ENCODE results near the gene ADGRL2. TPM values are rescaled to one million over a fixed set of nuclear protein-coding genes. Genes with fewer than 3 reads are reported as not detected.

ADGRL2 gene
- total and polyA plus RNA-seq, 9 of the 15 experiments (the other 6 are each of a cell fraction or from before 2014, with no cell fraction given), result 0.03 to 0.15 (median 0.13) TPM; not detected in 6

DNA sequence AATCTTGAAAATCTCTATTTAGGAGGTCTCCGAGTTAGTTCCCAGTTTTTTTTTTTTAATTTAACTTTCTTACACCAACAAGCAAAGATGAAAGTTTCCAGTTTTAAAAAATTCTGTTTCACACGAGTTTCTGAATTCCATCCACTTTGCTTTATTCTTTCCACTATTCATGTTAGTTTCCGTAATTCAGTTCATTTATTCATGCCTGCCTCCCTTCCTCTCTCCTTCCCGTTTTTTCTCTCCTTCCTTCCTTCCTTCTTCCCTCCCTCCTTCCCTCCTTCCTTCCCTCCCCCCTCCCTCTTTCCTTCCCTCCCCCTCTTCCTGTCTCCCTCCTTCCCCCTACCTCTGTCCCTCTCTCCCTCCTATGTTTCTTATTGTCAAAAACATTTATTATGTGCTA is 22.3 kb downstream of the ADGRL2 start (continued):
- TF ChIP-seq, protein P1, sequence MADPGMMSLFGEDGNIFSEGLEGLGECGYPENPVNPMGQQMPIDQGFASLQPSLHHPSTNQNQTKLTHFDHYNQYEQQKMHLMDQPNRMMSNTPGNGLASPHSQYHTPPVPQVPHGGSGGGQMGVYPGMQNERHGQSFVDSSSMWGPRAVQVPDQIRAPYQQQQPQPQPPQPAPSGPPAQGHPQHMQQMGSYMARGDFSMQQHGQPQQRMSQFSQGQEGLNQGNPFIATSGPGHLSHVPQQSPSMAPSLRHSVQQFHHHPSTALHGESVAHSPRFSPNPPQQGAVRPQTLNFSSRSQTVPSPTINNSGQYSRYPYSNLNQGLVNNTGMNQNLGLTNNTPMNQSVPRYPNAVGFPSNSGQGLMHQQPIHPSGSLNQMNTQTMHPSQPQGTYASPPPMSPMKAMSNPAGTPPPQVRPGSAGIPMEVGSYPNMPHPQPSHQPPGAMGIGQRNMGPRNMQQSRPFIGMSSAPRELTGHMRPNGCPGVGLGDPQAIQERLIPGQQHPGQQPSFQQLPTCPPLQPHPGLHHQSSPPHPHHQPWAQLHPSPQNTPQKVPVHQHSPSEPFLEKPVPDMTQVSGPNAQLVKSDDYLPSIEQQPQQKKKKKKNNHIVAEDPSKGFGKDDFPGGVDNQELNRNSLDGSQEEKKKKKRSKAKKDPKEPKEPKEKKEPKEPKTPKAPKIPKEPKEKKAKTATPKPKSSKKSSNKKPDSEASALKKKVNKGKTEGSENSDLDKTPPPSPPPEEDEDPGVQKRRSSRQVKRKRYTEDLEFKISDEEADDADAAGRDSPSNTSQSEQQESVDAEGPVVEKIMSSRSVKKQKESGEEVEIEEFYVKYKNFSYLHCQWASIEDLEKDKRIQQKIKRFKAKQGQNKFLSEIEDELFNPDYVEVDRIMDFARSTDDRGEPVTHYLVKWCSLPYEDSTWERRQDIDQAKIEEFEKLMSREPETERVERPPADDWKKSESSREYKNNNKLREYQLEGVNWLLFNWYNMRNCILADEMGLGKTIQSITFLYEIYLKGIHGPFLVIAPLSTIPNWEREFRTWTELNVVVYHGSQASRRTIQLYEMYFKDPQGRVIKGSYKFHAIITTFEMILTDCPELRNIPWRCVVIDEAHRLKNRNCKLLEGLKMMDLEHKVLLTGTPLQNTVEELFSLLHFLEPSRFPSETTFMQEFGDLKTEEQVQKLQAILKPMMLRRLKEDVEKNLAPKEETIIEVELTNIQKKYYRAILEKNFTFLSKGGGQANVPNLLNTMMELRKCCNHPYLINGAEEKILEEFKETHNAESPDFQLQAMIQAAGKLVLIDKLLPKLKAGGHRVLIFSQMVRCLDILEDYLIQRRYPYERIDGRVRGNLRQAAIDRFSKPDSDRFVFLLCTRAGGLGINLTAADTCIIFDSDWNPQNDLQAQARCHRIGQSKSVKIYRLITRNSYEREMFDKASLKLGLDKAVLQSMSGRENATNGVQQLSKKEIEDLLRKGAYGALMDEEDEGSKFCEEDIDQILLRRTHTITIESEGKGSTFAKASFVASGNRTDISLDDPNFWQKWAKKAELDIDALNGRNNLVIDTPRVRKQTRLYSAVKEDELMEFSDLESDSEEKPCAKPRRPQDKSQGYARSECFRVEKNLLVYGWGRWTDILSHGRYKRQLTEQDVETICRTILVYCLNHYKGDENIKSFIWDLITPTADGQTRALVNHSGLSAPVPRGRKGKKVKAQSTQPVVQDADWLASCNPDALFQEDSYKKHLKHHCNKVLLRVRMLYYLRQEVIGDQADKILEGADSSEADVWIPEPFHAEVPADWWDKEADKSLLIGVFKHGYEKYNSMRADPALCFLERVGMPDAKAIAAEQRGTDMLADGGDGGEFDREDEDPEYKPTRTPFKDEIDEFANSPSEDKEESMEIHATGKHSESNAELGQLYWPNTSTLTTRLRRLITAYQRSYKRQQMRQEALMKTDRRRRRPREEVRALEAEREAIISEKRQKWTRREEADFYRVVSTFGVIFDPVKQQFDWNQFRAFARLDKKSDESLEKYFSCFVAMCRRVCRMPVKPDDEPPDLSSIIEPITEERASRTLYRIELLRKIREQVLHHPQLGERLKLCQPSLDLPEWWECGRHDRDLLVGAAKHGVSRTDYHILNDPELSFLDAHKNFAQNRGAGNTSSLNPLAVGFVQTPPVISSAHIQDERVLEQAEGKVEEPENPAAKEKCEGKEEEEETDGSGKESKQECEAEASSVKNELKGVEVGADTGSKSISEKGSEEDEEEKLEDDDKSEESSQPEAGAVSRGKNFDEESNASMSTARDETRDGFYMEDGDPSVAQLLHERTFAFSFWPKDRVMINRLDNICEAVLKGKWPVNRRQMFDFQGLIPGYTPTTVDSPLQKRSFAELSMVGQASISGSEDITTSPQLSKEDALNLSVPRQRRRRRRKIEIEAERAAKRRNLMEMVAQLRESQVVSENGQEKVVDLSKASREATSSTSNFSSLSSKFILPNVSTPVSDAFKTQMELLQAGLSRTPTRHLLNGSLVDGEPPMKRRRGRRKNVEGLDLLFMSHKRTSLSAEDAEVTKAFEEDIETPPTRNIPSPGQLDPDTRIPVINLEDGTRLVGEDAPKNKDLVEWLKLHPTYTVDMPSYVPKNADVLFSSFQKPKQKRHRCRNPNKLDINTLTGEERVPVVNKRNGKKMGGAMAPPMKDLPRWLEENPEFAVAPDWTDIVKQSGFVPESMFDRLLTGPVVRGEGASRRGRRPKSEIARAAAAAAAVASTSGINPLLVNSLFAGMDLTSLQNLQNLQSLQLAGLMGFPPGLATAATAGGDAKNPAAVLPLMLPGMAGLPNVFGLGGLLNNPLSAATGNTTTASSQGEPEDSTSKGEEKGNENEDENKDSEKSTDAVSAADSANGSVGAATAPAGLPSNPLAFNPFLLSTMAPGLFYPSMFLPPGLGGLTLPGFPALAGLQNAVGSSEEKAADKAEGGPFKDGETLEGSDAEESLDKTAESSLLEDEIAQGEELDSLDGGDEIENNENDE (IDR thresholded peaks at IDR 0.05; ENCODE audit: low read depth, low read length), result no peak
- TF ChIP-seq FOS (IDR thresholded peaks at IDR 0.05; ENCODE audit: extremely low read depth, insufficient read length) (no peak), MECOM (CRISPR knock-in tag; IDR thresholded peaks at IDR 0.05) (no peak), FUS (optimal IDR thresholded peaks at IDR 0.05; ENCODE audit: low read depth, low read length) (no peak)
